ENCODE results near the gene MRPS18A. TPM values are rescaled to one million over a fixed set of nuclear protein-coding genes. Genes with fewer than 3 reads are reported as not detected.
"Not testable (repeated sequence)": the region's sequence is repeated elsewhere in the genome, so short reads cannot be mapped to it uniquely, and the experiment has no call there.

MRPS18A gene
- total RNA-seq, 2 experiments from 2014 or later = 45.4 to 52.9 TPM

DNA sequence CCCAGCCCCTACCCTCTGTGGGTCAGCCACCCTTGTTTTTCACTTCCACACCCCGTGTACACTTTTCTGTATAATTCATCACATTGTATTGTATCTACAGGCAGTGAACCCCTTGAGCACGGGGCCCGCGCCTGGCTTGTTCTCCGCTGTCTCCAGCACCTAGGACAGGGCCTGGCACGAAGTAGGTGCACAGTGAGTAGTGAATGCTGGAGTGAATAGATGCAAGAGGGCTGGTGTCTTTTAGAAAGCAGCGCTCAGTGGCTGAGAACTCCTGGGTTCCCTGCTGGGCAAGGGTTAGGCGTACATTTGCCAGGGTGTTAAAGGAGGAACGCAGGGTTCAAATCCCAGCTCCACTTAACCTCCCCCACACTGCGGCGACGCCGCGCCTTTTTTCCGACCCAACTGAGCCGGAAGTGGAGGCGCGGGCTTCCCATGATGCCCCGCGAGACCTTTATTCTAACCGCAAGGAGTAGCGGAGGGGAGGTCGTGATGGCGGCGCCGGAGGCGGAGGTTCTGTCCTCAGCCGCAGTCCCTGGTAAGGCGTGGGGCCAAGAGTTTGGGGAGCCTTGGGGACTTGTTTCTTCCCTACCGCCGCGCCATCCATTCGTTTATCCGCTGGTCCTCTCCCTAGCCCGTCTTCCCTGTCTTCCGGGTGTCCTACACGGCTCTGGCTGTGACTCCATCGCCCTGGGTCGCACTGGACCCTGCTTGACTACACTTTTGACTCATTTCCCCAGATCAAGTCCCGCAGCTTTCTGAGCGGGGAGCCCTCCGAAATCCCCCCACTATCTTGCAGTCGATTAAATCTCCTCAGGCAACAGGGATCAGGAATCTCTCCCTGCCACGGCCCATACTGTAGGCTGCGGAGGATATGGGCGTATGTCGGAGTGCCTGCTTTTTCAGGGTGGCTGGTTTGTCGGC lies 51.9 kb downstream of the MRPS18A start, which contains the start of gene MAD2L1BP:
MAD2L1BP (plus strand) TSS at position 454 of the 921 bp plus-strand sequence; CDS start at position 490, 36 bp downstream.
- peak within 1 kb of the TSS; percentile 93 for H3K27ac Mint-ChIP-seq
- peak; percentile 87 for ATAC-seq
- DNase-seq = peak; percentile 92
- H3K4me1 Mint-ChIP-seq (ENCODE audit: low read depth) = peaks cover 32% of the 10 kb centered on the region
- ChIA-PET POLR2A (interaction anchor here (0.7 to 2.6 kb wide), 11 partner anchors 8 to 205 kb away, joined by 3 to 15 read pairs (median 3); partner anchors contain the start of genes POLH and XPO5), CTCF (interaction anchor here (0.6 to 2.1 kb wide), 10 partner anchors 10 to 443 kb away, joined by 3 to 6 read pairs (median 3); no protein-coding TSS in a partner anchor)
- H3K4me3 Mint-ChIP-seq = peak within 1 kb of the TSS; percentile 90
- H3K27me3 Mint-ChIP-seq = no peaks in the 10 kb centered on the region
- intact Hi-C loops (cut with micrococcal nuclease) = no loop called here
- TF ChIP-seq, protein P1, sequence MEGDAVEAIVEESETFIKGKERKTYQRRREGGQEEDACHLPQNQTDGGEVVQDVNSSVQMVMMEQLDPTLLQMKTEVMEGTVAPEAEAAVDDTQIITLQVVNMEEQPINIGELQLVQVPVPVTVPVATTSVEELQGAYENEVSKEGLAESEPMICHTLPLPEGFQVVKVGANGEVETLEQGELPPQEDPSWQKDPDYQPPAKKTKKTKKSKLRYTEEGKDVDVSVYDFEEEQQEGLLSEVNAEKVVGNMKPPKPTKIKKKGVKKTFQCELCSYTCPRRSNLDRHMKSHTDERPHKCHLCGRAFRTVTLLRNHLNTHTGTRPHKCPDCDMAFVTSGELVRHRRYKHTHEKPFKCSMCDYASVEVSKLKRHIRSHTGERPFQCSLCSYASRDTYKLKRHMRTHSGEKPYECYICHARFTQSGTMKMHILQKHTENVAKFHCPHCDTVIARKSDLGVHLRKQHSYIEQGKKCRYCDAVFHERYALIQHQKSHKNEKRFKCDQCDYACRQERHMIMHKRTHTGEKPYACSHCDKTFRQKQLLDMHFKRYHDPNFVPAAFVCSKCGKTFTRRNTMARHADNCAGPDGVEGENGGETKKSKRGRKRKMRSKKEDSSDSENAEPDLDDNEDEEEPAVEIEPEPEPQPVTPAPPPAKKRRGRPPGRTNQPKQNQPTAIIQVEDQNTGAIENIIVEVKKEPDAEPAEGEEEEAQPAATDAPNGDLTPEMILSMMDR (IDR thresholded peaks at IDR 0.05) = no peak
- peaks cover 32% of the 10 kb centered on the region for H3K36me3 Mint-ChIP-seq (ENCODE audit: low read depth)
- H3K9me3 Mint-ChIP-seq = no peaks in the 10 kb centered on the region

DNA sequence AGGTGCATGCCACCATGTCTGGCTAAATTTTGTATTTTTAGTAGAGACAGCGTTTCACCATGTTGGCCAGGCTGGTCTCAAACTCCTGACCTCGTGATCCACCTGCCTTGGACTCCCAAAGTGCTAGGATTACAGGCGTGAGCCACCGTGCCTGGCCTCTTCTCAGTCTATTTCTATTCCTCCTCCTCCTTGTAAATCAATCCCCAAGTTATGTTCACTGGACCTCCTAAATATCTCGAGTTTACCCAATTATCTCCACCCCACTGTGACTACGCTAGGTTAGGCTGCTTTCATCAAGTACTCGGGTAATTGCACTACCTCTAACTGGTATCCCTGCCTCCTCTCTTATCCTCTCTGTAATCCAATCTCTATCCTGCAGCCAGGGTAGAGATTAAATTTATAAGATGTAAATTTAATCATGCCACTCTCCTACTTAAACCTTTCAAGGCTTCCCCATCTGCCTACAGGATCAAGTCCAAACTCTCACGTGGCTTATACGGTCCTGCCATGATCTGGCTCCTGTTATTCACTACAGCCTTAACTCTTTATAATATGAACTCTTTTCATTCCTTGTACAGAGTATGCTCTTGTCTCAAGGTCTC lies 52.8 kb downstream of the MRPS18A start:
- Mint-ChIP-seq H3K27me3 (no peaks in the 10 kb centered on the region), H3K27ac (peak overlapping the region; percentile 93), H3K36me3 (ENCODE audit: low read depth) (peaks cover 23% of the 10 kb centered on the region), H3K4me1 (ENCODE audit: low read depth) (peaks cover 29% of the 10 kb centered on the region), H3K4me3 (peak overlapping the region; percentile 90), H3K9me3 (no peaks in the 10 kb centered on the region)
- ATAC-seq = no peak
- intact Hi-C loops (cut with micrococcal nuclease) = no loop called here
- CTCF ChIA-PET = interaction anchor here (1.0 to 1.1 kb wide), 4 partner anchors 31 to 444 kb away, joined by 3 to 4 read pairs (median 3); no protein-coding TSS in a partner anchor
- POLR2A ChIA-PET = interaction anchor here (0.7 to 2.6 kb wide), 5 partner anchors 12 to 127 kb away, joined by 3 to 15 read pairs (median 4); partner anchors contain the start of genes POLH and XPO5
- TF ChIP-seq, protein P1 (IDR thresholded peaks at IDR 0.05) = no peak
- DNase-seq = no peak

DNA sequence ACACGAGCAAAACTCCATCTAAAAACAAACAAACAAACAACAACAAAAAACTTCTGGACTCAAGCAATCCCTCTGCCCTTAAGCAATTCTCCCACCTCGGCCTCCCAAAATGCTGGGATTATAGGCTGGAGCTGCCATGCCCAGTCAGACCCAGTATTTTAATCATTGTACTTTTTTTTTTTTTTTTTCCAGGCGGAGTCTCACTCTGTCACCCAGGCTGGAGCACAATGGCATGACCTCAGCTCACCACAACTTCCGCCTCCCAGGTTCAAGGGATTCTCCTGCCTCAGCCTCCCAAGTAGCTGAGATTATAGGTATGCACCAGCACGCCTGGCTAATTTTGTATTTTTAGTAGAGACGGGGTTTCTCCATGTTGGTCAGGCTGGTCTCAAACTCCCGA lies 54.6 kb downstream of the MRPS18A start:
- peaks cover 26% of the 10 kb centered on the region for H3K4me1 Mint-ChIP-seq (ENCODE audit: low read depth)
- H3K27me3 Mint-ChIP-seq; DNase-seq; intact Hi-C loops (cut with micrococcal nuclease); H3K27ac Mint-ChIP-seq; H3K4me3 Mint-ChIP-seq; ATAC-seq; H3K9me3 Mint-ChIP-seq: not testable (repeated sequence)
- POLR2A ChIA-PET = interaction anchor here (0.7 to 1.3 kb wide), 2 partner anchors 12 to 15 kb away, joined by 3 to 5 read pairs; partner anchors contain the start of gene RSPH9
- CTCF ChIA-PET = interaction anchor here (0.7 kb wide), 1 partner anchor 142 kb away, joined by 3 read pairs; no protein-coding TSS in a partner anchor
- H3K36me3 Mint-ChIP-seq (ENCODE audit: low read depth) = peaks cover 17% of the 10 kb centered on the region

DNA sequence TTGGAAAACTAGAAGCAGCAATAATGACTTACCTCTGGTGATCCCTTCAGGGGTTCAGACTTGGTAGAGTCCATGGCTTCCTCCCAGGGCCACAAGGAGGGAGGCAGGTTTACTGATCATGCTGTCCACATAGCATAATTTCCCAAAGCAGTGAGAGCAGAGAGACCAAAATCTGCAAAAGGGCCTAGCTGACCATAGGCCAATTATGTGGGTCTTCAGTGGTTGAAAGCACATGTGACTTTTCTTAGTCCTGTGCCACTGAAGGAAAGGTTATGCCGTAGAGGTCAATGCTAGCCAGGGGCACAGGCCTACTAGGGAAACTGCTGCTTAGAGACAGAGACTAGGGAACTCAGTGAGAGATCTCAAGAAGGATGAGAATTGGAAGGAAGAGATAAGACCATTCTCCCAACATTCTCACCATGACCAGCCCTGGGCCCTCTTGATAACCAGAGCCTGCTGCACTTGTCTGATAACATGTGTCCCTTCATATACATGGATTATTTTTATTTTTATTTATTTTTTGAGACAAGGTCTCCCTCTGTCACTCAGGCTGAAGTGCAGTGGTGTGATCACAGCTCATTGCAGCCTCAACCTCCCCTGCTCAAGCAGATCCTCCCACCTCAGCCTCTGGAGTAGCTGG lies 56.5 kb downstream of the MRPS18A start:
- DNase-seq (no peak), ATAC-seq (no peak)
- ChIA-PET POLR2A (interaction anchor here (1.3 kb wide), 1 partner anchor 9 kb away, joined by 4 read pairs; no protein-coding TSS in a partner anchor), CTCF (interaction anchor here (2.5 kb wide), 1 partner anchor 22 kb away, joined by 17 read pairs; no protein-coding TSS in a partner anchor)
- TF ChIP-seq, protein P1 (IDR thresholded peaks at IDR 0.05) = no peak
- Mint-ChIP-seq H3K4me1 (ENCODE audit: low read depth) (peaks cover 33% of the 10 kb centered on the region), H3K27me3 (no peaks in the 10 kb centered on the region), H3K36me3 (ENCODE audit: low read depth) (peaks cover 15% of the 10 kb centered on the region), H3K4me3 (peak overlapping the region; percentile 24), H3K27ac (peak overlapping the region; percentile 69), H3K9me3 (no peaks in the 10 kb centered on the region)
- intact Hi-C loops (cut with micrococcal nuclease) = no loop called here

Measured in activated CD8-positive, alpha-beta T cell treated with anti-CD3 and anti-CD28 coated beads for 36 hours (primary cell).